ENCODE measurements around the gene DBF4.
"Not testable (repeated sequence)": the region's sequence is repeated elsewhere in the genome, so short reads cannot be mapped to it uniquely, and the experiment has no call there.

Gene DBF4

DNA sequence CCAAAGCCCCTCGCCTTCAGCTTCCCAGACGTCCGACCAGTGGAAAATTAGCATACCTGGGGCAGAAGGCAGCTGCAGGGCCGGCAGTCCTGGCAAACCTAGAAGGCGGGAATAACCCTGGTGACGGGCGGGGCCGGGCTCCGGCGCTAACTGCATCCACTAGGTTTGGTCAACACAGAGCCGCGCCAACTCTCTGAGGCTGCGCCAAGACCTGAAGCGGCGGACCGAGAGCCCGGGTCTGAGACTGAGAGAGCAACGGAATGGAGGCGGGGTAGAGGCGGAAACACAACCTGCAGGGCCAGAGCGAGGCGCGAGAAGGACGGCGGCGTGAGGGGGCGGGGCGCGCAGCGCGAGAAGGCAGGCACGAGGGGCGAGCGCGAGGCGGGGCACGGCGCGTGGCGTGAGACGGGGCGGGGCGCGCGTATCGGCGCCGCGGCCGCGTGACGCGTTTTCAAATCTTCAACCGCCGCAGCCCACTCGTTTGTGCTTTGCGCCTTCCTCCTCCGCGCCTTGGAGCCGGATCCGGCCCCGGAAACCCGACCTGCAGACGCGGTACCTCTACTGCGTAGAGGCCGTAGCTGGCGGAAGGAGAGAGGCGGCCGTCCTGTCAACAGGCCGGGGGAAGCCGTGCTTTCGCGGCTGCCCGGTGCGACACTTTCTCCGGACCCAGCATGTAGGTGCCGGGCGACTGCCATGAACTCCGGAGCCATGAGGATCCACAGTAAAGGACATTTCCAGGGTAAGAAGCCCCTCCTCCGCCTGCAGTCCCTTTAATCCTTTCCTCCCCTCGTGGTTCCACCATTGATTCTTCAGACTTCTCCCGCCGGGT, at the start of gene DBF4, which contains the start of gene SLC25A40:
Gene DBF4 (plus strand): TSS at position 454 of the 829 bp plus-strand sequence. CDS start 240 bp downstream, at position 694.
Gene SLC25A40 (minus strand): TSS at position 321 of the 829 bp plus-strand sequence. CDS start 17,633 bp downstream, outside the sequence.
- peak; percentile 96 for DNase-seq

DNA sequence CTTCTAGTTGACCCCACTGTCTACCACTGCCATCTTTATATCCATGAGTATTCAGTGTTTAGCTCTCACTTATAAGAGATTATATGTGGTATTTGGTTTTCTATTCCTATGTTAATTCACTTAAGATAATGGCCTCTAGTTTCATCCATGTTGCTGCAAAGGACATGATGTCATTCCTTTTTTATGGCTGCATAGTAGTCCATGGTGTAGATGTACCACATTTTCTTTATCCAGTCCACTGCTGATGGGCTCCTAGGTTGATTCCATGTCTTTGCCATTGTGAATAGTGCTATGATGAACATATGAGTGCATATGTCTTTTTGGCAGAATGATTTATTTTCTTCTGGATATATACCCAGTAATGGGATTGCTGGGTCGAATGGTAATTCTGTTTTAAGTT, 47.9 kb upstream of the DBF4 start:
- DNase-seq = not testable (repeated sequence)

GRCh38 chr7:87831097-87831496, 45.2 kb upstream of the DBF4 start:
- no peak for DNase-seq

DNA sequence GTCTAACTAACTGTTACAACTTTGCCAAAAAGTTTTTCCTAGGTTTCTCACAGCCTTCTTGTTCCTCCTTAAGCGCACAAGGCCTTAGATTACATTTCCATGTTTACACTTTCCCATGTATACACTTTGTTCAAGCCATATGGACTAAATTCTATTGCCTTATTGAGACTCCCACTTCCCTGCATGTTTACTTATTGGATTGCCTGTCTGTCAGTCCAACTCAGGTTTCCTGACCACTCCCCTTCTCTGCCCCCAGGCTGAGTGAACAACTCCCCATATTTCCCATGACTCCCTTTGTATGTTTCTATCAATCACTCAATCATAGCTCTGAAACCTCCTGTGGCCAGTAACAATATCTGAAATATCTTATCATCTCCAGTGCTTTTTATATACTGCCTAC, 43.2 kb upstream of the DBF4 start:
- no peak for DNase-seq

- no peak for DNase-seq
These were observed 38.7 kb upstream of the DBF4 start for GRCh38 chr7:87837597-87837996.

DNA sequence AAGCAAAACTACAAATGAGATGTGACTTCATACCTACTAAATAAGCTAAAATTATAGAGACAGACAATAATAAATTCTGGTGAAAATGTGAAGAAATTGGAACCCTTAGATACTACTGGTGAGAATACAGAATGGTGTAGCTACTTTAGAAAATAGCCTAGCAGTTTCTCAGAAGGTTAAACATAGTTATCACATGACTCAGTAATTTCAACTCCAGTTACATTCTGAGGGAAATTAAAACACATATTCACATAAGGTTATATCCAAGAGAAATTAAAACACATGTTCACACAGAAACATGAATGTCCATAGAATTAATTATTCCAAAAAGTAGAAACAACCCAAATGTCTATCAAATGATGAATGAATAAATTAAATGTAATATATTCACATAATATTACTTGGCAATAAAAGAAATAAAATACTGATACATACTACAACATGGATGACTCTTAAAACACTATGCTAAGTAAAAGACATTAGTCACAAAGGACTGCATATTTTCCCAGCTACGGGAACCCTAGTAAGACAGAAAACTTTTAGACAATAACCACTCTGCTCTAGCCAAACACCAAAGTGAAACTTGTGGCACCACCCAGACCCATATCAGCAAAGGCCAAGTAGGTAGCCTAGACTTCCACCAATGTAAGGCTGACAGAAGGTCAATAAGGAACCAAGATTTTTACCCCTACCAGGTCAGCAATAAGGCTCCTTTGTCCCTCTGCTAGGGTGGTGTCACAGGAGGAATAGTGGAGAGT, 25.3 kb upstream of the DBF4 start:
- DNase-seq = no peak

DNA sequence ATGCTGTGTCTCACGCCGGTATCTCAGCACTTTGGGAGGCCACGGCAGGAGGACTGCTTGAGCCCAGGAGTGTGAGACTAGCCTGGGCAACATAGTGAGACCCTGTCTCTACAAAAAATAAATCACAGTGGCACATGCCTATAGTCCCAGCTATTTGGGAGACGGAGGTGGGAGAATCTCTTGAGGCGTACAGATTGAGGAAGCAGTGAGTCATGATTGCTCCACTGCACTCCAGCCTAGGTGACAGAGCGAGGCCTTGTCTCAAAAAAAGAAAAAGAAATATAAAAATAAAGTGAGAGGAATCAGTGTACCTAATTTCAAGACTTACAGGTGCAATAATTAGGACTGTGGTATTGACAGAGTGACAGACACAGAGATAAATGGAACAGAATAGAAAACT, 24.0 kb upstream of the DBF4 start:
- no peak for DNase-seq

DNA sequence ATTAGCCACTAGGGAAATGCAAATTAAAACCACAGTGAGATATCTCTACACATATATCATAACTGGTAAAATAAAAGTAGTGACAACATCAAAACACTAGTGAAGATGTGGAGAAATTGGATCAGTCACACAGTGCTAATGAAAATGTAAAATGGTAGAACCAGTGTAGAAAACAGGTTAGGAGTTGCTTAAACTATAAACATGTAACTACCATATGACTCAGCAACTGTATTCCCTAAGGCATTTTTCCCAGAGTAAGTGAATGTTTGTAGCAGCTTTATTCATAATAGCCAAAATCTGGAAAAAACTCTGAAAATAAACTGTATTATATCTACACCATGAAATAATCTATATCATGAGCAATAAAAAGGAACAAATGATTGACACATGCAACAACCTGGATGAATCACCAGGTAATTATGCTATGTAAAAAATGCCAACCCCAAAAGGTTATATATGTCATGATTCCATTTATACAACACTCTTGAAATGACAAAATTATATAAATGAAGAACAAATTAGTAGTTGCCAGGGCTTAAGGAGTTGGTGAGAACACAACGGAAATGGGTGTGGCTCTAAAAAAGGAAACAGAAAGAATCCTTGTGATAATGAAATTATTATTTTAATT, 22.9 kb upstream of the DBF4 start:
- no peak for DNase-seq

DNA sequence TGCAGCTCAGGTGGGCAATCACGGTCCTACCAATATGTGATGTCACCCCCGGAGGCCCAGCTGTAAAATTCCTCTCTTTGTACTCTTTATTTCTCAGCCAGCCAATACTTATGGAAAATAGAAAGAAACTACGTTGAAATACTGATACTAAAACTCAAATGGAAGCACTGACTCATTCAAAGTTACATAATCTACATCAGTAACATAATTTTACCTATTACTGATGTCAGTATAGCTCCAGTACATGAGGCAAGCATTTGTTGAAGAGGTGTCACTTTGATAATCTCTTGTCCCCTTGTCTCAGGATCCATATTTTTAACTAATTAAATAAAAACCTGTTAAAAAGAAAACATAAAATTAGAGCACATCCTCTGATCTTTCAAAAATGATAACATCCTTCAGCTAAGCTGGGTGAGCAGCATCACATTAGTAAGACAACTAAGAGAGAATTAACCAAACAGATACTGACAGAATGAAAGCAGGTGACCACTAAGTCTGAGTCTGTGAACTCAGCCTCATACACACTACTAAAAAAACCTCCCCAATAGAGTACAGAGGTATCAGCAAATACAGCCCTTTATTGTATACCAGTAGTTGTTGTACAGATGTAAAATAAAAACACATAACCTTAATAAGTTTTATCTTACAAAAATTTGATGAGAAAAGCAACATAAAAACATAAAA, 17.7 kb upstream of the DBF4 start:
- DNase-seq = no peak

GRCh38 chr7:87866089-87866488, 10.2 kb upstream of the DBF4 start:
- no peak for DNase-seq

- DNase-seq = not testable (repeated sequence)
These were observed 9.8 kb upstream of the DBF4 start for GRCh38 chr7:87866533-87866932.

- no peak for DNase-seq
These were observed 5.8 kb upstream of the DBF4 start for GRCh38 chr7:87870471-87870870.

DNA sequence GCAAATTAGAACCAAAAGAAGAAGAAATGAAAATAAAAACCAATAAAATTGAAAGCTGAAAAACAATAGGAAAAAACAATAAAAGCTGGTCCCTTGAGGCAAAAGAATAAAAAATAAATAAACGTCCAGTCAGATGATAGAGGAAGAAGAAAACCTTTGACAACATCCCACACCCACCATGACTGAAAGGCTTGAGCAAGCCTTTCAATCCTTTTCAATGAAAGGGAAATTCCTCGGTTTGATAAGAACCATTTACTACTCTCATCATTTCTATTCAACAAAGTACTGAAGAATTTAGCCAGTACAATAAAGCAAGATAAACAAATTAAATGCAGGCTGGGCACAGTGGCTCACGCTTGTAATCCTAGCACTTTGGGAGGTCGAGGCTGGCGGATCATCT, 3.9 kb upstream of the DBF4 start:
- no peak for DNase-seq

GRCh38 chr7:87873328-87873727, 3.0 kb upstream of the DBF4 start:
- DNase-seq = not testable (repeated sequence)

DNA sequence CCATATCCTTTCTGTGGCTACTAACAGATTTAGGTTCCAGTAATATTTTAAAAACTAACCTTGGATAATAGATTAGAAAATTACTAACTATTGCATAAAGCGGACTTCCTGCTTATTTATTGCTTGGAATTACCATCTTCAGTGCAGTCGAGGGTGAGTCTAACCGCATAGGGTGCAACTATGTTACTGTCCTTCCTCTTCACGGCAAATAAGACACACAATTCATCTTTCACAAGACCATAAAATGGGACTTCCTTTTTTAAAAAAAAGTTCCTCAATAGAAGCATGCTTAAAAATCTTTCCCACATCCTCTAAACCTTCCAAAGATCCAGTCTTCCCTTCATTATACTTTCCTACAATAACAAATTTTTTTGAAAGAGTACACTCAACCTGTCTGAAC, 2.2 kb upstream of the DBF4 start:
- DNase-seq = no peak

DNA sequence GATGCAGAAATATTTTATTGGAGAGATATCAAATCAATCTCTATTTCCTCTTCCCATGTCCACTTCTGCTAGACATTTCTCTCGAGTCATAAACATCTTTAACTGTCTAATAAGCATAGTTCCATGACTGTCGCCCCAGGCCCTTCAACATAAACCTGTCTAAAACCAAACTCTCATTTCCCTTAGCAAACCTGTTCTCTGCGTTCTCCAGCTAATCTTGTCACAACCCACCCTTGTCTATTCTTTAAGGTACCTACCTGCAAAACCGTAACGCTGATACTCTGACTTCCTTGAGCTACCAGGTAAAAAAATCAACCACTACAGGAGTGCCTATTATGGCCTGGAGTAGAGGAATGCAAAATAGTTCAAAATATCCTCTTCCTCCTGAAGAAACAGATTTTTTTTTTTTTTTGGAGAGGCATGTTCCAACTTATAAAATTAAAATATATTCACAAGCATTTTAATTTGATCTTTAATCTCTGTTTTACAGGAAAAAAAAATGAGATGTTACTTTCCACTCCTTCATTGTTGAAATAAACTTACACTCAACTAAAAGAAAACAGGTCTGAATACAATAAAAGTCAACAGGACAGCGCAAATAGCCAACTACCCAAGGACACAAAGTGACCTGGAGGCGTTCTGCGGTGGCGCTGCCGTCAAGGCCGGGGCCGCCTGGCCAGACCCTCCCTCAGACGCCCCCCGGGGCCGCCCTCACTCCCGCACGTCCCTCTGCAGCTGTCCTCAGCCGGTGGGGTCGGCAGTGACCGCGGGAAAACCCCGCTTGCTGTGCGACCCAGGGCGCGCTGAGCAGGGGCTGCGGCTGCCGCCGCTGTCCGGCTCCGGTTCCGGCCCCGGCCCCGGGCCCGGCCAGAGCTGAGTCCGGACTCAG, 898 bp upstream of the DBF4 start:
- peak; percentile 13 for DNase-seq

DNA sequence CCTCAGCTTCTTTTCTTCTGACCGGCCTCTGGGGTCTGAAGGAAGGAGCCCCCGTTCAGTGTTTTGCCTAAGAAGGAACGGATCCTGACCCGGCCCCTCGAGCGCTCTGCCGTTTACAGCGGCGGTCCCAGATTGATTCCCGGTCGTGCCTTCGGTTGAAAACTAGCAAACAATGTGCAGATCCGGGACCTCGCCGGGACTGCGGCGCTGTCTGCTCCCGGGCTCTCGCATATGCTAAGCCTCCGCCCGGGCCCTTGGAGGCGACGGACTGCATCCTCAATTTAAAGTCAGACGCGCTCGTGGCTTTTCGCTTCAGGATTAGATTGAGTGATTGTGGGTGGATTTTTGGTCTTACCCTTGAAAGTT, 559 bp downstream of the DBF4 start:
- peak; percentile 58 for DNase-seq

DNA sequence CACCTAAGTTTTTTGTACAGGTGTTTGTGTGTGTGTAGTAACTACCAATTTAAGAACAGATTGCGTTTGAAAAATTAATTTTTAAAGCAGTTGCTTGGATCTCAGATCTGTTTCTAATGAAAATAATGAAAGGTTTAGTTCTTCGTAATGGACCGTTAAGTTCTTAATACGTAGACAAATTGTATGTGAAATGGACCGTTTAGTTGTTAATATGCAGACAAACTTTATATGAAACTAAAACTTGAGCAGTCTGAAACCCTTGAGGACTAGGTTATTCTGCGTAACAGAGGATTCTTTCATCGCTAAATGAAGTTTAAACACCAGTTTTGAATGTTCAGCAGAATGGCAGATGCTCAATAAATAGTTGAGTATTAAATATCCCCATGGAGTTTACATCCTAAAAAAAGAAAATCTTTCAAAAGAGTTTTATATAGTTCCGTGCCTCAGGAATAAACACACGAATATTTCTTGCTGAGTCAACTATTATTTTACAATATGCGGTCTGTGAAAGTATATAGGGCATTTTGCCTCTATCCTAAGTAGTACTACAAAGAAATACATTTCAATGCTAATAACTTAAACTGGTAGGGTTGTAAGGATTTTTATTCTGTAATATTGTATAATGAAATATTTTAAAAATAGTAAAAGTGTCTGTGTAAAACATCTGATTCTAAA, 1.2 kb downstream of the DBF4 start:
- no peak for DNase-seq

GRCh38 chr7:87878208-87878735, 2.0 kb downstream of the DBF4 start:
- no peak for DNase-seq

- DNase-seq = no peak
These were observed 6.1 kb downstream of the DBF4 start for GRCh38 chr7:87882151-87882937.
